Nephron (organoid): Measurements from ENCODE around the gene PPCDC.
"Not testable (repeated sequence)": the region's sequence is repeated elsewhere in the genome, so short reads cannot be mapped to it uniquely, and the experiment has no call there.

ENCODE experiments used
- H3K27ac Mint-ChIP-seq, 3 experiments: 2 replicates each; pipeline ENCODE4 v1.8.0; 2020; ENCODE audit warnings: mixed read lengths in 3 of 3, mild to moderate bottlenecking in 2 of 3, moderate library complexity in 1 of 3
- H3K27me3 Mint-ChIP-seq: 2 replicates; pipeline ENCODE4 v1.8.0; 2021; ENCODE audit warnings: low read depth, mild to moderate bottlenecking, moderate library complexity, mixed read lengths
- H3K36me3 Mint-ChIP-seq: 2 replicates; pipeline ENCODE4 v1.8.0; 2020; ENCODE audit warnings: low read depth, mixed read lengths
- H3K4me1 Mint-ChIP-seq: 2 replicates; pipeline ENCODE4 v1.8.0; 2020; ENCODE audit warnings: mixed read lengths
- H3K4me3 Mint-ChIP-seq, 3 experiments: 2 replicates each; pipeline ENCODE4 v1.8.0; 2020; ENCODE audit warnings: mild to moderate bottlenecking in 3 of 3, mixed read lengths in 3 of 3, moderate library complexity in 2 of 3
- H3K9me3 Mint-ChIP-seq: 2 replicates; pipeline ENCODE4 v1.8.0; 2020; ENCODE audit warnings: mixed read lengths
- CTCF ChIP-seq, 3 experiments: fragments of 200-600 bp; sonication (generic); IDR thresholded peaks; one replicate each; pipeline ENCODE4 v1.5.0; 2021; ENCODE audit warnings: antibody characterized with exemption in 3 of 3; ENCODE audit not compliant: unreplicated experiment in 3 of 3

PPCDC gene

GRCh38 chr15:75081150-75081549 is 57.8 kb downstream of the PPCDC start:
- no peaks in the 10 kb centered on the region for H3K27me3 Mint-ChIP-seq
- no peak overlapping the region for H3K27ac Mint-ChIP-seq
- peaks cover 24% of the 10 kb centered on the region for H3K9me3 Mint-ChIP-seq
- no peaks in the 10 kb centered on the region for H3K36me3 Mint-ChIP-seq
- H3K4me3 Mint-ChIP-seq, result no peak overlapping the region
- TF ChIP-seq CTCF (IDR thresholded peaks at IDR 0.05; ENCODE audit: unreplicated experiment in 3 of 3), result no peak
- no peaks in the 10 kb centered on the region for H3K4me1 Mint-ChIP-seq

- no peak for TF ChIP-seq CTCF (IDR thresholded peaks at IDR 0.05; ENCODE audit: unreplicated experiment in 3 of 3)
- peaks cover 34% of the 10 kb centered on the region for H3K9me3 Mint-ChIP-seq
- H3K4me1 Mint-ChIP-seq, result no peaks in the 10 kb centered on the region
- no peak overlapping the region for H3K27ac Mint-ChIP-seq
- peaks cover 4% of the 10 kb centered on the region for H3K36me3 Mint-ChIP-seq
- H3K4me3 Mint-ChIP-seq, result no peak overlapping the region
- no peaks in the 10 kb centered on the region for H3K27me3 Mint-ChIP-seq
These were observed 59.3 kb downstream of the PPCDC start for GRCh38 chr15:75082689-75083088.

- H3K36me3 Mint-ChIP-seq, H3K27ac Mint-ChIP-seq, H3K27me3 Mint-ChIP-seq, H3K4me1 Mint-ChIP-seq, H3K4me3 Mint-ChIP-seq: not testable (repeated sequence)
- H3K9me3 Mint-ChIP-seq, result peaks cover 37% of the 10 kb centered on the region
These were observed 62.3 kb downstream of the PPCDC start for GRCh38 chr15:75085708-75086107.

GRCh38 chr15:75089456-75090387 is 66.3 kb downstream of the PPCDC start:
- no peak for TF ChIP-seq CTCF (IDR thresholded peaks at IDR 0.05; ENCODE audit: unreplicated experiment in 3 of 3)
- H3K27me3 Mint-ChIP-seq, result no peaks in the 10 kb centered on the region
- no peak overlapping the region for H3K27ac Mint-ChIP-seq
- peaks cover 4% of the 10 kb centered on the region for H3K36me3 Mint-ChIP-seq
- no peak overlapping the region for H3K4me3 Mint-ChIP-seq
- peaks cover 26% of the 10 kb centered on the region for H3K9me3 Mint-ChIP-seq
- no peaks in the 10 kb centered on the region for H3K4me1 Mint-ChIP-seq

DNA sequence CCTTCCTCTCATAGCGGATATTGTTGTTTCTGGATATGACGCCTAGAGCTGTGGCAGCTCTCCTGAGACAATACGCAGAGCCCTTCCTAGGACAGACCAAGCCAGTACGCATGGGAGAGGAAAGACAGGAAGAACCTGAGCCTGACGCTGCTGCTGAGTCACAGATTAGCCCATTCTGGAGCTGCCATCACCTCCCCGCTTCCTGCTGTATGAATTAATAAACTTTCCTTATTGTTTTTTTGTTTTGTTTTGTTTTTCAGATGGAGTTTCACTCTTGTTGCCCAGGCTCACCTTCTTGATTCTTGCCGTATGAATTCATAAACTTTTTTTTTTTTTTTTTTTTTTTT is 67.0 kb downstream of the PPCDC start:
- Mint-ChIP-seq H3K36me3 (peaks cover 4% of the 10 kb centered on the region), H3K4me3 (no peak overlapping the region), H3K27ac (no peak overlapping the region), H3K9me3 (peaks cover 19% of the 10 kb centered on the region), H3K4me1 (no peaks in the 10 kb centered on the region), H3K27me3 (no peaks in the 10 kb centered on the region)
- TF ChIP-seq CTCF (IDR thresholded peaks at IDR 0.05; ENCODE audit: unreplicated experiment in 3 of 3), result no peak

DNA sequence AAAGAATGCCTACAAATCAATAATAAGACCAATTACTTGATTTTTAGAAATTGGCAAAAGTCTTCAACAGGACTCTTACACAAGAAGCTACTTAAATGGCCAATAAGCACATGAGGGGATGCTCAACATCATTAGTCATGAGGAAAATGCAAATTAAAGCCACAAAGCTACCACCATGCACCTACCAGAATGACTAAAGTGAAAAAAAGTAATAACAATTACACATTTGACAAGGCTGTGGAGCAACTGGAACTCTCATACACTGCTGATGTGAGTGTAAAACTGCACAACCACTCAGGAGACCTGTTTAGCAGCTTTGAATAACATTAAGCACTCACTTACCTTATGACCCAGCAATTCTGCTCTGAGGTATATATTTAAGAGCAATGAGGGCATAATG is 68.4 kb downstream of the PPCDC start:
- TF ChIP-seq CTCF (IDR thresholded peaks at IDR 0.05; ENCODE audit: unreplicated experiment in 3 of 3), result no peak
- H3K4me1 Mint-ChIP-seq, result no peaks in the 10 kb centered on the region
- H3K27me3 Mint-ChIP-seq, result no peaks in the 10 kb centered on the region
- no peaks in the 10 kb centered on the region for H3K36me3 Mint-ChIP-seq
- H3K4me3 Mint-ChIP-seq, result no peak overlapping the region
- H3K27ac Mint-ChIP-seq, result no peak overlapping the region
- peaks cover 6% of the 10 kb centered on the region for H3K9me3 Mint-ChIP-seq

- H3K4me3 Mint-ChIP-seq, H3K9me3 Mint-ChIP-seq, H3K4me1 Mint-ChIP-seq, H3K36me3 Mint-ChIP-seq, H3K27me3 Mint-ChIP-seq, H3K27ac Mint-ChIP-seq: not testable (repeated sequence)
These were observed 71.6 kb downstream of the PPCDC start for GRCh38 chr15:75094961-75095478.
